A172 (cell line): ENCODE measurements around the gene MSS51. TPM values are rescaled to one million over a fixed set of nuclear protein-coding genes. Genes with fewer than 3 reads are reported as not detected.

Source experiments
- DNase-seq: peaks from one replicate; pipeline ENCODE4 v3.0.0-alpha.2; 2015; ENCODE audit warnings: low spot score
- total RNA-seq: library from RNA; depleted of rRNA; stranded (reverse); fragments of >200 nt; shearing (Covaris generic); gene quantifications from 2 replicates; pipeline ENCODE4 v1.2.3, GENCODE V29; 2014; rRNA removed

The MSS51 gene
- total RNA-seq = 0.07 and 0.60 TPM in 2 replicates

DNA sequence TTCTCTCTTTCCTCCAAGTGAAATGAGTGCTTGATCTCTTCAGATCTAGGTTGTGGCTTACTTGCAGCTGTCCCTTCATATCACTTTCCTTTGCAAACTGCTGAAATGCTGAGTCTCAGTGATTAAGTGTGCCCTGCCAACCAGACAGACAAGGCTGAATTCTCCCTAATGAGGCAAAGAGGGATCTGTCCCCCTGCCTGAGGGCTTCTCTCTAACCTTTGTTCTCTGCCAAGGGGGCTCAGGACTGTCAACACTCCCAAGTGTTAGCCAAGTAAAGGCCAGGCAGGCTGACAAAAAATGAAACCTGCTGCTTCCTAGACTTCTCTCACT is at the start of gene MSS51:
TSS of gene MSS51 (minus strand) at position 24 of the 330 bp plus-strand sequence. CDS start 5,277 bp downstream, outside the sequence.
- DNase-seq = no peak

DNA sequence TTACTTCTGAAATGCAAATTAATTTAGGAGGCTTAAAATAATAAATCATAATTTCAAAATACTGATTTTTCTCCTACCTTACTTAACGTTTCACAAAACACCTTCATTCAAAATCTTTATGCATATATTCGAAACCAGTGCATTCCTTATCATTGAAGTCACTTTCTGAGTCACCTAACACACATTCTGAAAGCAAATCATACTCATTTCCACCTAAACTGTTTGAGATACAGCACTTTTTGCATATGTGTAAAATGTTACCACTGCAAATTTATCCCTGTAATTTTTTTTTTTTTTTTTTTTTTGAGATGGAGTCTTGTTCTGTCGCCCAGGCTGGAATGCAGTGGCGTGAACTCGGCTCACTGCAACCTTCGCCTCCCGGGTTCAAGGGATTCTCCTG is 46.8 kb upstream of the MSS51 start:
- DNase-seq = peak; percentile 61

DNA sequence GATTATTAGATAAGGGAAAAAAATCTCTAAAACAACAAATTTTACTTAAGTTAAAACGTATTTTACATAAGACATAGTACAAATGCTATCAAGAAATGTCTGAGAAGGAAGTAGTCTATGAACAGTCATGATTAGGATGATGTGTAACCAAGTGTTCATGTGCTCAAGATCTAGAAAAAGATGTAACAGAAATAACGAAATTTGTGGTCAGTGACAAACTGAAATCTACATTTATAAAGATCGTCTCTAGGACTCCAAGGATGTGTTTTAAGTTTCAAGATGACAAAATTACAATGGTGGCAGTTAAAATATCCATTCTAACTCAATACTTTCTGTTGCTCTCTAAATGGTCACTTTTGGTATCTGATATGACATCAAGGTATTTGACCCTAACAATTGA is 45.3 kb upstream of the MSS51 start:
- DNase-seq = no peak

DNA sequence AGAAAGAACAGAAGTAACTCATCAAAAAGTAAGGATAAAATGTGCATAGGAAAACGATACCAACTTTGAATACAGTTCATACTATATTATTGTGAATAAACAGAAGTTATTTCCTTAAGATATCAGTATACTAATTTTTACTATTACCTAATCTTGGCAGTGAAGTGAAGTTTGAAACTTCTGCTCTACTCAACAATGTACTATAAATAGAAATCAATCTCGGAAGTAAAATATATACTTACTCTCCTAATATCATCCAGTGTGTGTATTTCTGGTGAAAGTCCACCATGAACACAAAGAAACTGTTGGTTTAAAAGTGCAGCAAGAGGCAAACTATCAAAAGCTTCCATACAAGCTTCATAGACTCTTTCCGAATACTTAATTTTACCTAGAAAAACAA is 37.9 kb upstream of the MSS51 start:
- DNase-seq = no peak

DNA sequence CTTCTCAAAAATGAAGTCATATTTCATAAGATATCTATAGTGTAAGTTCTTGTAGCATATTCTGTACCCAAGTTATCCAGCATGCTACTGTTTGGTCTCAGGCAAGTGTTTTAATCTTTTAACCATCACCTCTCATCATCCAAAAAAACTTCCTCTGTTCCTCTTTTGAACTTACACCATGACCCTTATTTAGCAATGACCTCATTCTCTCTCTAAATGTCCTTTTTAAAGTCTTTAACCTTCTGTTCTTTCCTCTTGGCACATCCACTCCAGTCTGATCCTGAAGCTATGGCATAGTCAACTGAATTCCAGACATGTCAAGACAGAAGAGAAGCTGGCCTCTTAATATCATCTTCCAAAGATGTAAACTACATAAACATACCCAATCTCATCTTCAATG is 36.2 kb upstream of the MSS51 start:
- DNase-seq = no peak

DNA sequence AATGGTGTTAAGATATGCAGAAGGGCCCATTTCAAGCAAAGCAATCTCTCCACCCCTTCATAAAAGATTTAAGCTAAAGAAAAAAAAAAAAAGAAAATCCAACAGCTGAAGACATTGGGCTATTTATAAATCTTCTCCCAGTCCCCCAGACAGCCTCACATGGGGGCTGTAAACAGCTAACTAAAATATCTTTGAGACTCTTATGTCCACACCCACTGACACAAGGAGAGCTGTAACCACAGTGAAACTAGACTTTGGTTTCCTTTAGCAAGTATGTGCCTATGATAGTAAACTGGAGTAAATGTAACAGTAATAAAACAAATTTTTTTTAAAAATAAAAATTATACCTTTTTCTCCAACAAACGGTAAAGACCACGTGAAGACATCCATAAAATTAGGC is 33.8 kb upstream of the MSS51 start:
- no peak for DNase-seq

DNA sequence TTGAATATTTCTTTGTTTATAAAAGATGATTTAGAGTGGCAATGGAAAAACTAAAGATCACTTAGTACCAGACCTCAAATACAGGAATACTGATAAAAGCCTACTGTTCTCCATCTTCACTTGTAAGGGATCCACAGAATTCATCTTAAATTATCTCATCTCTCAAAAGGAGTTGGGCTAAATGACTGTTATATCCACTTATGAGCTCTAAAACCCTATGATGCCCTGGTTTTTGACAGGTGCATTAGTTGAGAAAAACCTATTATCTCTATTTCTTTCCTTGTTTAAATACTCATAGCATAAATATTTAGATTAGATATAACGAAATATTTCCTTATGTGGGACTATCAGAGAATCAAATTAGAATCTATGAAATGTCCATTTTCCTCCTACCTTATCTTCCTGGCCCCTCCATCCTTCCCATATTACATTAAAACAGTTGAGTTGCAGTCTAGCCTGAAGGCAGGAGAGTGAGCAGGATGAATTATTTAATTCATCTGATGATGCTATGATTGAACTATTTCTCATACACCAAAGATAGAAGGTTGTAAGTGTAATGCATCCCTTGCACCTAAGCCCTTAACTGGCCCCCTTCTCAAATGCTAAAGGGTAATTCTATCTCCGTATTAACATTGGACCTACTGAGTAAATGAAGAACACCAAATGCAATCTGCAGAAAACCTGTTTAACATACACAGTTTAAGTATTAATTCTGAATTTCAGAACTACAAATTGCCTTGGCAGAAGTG is 32.8 kb upstream of the MSS51 start:
- DNase-seq = no peak

DNA sequence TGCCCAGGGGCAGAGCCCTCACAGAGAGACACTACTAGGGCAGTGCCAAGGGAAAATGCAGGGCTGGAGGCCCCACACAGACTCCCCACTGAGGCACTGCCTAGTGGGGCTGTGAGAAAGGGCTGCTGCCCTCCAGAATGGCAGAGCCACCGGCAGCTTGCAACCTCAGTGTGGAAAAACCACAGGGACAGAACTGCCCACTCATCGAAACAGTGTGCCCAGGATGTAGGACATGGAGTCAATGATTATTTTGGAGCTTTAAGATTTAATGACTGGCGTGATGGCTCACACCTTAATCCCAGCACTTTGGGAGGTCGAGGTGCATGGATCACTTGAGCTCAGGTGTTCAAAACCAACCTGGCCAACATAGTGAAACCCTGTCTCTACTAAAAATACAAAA is 27.5 kb upstream of the MSS51 start:
- DNase-seq = no peak

DNA sequence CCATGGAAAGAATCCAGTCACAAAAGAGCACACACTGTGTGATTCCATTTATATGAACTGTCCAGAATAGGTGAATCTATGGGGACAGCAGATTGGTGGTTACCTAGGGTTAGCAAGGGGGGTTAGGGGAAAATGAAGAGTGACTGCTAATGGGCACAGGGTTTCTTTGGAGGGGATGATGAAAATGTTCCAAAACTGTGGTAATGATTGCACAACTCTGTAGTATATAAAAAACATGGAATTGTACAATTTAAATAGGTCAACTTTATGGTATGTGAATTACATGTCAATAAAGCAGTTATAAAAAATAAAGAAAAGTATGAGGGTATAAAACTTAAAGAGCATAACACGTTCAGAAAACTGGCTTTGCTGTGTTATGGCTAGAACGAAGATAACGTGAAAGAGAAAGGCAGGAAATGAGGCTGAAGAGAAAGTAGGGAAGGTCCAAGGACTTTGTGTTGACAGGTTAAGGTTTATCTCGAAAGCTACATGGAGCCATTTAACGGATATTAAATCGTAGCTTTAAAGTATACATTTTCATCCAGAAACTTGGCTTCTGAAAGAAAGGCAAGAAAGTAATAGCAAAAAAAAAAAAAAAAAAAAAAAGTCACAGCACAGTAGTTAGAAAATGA is 26.4 kb upstream of the MSS51 start:
- DNase-seq = no peak

DNA sequence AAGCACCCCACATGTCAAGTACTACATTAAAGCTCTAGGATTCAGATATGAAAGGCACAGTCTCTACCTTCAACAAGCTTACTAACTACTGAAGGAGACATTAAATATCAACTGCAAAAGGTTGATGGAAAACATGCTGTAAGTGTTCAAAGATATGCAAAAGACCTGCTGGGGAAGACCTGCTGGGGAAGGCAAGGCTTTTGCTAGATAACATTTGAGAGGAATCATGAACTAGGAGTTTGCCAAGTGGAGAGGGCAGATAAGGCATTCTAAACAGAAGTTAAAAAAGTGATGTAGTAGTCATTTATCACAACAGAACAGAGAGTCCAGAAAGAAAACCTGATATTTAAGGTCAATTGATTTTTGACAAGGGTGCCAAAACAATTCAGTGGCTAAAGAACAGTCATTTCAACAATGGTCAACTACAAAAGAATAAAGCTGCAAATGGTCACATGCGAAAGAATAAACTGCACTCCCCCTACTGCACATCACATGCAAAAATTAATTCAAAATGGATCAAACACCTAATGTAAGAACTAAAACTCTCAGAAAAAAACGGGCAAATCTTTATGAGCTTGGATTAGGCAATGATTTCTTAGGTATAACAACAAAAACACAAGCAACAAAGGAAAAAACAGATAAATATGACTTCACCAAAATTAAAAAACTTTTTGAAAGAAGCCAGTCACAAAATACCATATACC is 23.0 kb upstream of the MSS51 start:
- no peak for DNase-seq

DNA sequence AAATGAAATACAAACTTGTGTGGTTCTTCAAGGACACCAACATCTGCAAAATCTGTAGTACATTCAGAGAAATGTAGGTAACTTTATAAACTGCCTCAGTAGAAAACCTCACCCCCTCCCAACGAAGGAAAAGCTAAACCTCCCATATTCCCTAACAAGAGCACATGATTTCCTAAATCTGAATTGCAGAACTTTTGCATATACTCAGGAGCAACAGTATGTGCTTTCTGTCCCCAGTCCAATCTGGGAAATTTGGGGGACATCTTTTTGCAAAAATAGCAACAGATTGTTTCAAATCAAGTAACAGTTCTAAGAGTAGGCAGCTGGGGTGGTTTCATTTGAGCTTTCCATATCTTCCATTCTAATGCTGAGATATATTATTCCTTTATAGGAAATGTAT is 15.8 kb upstream of the MSS51 start:
- no peak for DNase-seq

DNA sequence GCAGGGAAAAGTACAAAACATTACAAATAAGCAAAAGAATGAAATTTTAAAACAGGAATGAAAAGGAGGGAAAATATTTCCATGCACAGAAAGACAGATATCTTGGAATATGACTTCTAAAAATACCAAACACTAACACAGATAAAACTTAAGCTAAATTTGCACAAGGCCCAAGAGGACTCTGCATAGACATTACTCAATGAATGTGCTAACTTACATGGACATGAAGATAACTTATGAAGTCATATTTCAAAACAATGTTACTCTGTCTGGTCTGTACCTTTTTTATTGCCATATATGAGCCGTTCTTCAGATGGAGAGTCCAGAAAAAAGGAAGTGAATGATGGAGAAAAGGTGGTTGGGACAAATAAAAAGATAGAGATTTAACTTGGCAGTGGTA is 15.0 kb upstream of the MSS51 start:
- no peak for DNase-seq

DNA sequence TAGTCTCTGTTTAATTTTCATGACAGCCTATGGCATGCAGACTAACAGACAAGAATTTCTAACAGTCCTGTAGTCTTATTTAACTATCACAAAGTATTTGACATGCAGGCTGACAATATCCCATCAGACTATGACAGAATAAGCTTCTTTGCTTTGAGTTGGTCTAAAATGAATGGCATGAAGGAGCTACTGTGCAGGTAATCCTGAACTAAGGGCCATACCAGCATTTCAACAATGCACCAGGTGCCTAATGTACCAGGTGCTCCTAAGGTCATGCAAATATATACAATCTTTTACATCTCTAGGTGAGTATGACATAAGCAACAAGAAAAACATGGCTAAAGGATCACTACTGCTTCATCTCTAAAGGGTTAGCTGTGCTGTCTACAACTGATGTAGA is 13.6 kb upstream of the MSS51 start:
- DNase-seq = no peak

DNA sequence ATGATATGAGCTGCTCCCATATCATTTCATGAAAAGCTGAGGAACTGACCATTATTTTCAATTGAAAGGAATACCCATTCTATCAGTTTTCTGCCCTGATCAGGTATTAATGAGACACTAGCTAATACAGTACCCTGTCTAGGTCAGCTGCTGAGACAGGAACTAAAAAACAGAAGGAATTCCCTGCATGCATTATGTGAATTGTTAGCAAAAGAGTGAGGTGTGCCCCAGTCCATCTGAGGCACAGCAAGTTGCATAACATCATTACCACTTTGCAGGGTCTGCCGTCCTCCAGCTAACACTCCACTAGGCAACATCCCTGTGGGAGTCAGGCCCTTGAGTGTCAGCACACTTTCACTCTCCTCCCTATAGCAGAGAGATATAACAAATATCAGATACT is 11.1 kb upstream of the MSS51 start:
- DNase-seq = no peak

DNA sequence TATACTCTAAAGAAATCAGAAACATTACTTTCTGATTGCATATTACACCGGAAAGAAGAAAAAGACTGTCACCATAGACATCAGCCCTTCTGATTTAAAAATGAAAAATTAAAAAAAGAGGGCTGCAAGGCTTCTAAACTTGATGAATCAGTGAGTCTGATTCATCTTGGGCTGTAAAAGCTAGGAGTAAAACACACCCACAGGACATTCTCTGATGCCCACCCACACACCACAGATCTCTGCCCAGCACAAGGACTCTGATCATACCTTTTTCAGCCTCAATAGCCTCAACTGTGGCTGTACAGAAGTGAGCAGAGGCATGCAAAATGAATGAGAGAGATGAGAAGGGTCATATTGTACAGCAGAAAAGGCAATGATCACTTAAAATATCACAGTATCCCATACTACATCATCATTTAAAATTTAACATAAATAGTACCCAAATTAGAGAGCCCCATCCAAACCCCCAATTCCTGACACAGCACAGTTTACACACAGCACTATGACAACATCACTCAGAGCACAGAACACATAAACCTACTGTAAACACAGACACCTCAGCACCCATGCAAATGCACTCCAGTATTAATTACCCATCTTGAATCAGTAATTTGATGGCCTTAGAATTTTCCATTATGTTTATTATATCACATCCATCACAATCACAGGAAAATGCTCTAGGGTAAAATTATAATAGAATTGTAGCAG is 6.4 kb upstream of the MSS51 start:
- DNase-seq = peak; percentile 23

DNA sequence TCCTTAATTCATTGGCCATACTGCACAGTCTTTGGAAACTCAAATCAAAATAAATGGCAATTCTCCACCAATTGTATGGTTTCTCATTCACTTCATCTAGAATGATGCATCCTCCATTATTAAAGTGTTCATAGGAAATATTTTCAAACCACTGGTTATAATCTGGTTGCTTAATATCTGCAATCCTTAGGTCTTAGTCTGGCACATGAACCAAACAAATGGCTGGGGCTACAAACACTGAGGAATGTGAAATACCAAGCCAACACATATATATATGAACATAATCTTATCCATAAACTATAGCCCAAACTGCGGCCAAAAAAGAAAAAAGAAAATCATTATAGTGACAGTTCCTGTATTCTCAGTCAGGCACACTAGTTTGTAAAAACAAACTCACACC is 5.7 kb upstream of the MSS51 start:
- DNase-seq = no peak

DNA sequence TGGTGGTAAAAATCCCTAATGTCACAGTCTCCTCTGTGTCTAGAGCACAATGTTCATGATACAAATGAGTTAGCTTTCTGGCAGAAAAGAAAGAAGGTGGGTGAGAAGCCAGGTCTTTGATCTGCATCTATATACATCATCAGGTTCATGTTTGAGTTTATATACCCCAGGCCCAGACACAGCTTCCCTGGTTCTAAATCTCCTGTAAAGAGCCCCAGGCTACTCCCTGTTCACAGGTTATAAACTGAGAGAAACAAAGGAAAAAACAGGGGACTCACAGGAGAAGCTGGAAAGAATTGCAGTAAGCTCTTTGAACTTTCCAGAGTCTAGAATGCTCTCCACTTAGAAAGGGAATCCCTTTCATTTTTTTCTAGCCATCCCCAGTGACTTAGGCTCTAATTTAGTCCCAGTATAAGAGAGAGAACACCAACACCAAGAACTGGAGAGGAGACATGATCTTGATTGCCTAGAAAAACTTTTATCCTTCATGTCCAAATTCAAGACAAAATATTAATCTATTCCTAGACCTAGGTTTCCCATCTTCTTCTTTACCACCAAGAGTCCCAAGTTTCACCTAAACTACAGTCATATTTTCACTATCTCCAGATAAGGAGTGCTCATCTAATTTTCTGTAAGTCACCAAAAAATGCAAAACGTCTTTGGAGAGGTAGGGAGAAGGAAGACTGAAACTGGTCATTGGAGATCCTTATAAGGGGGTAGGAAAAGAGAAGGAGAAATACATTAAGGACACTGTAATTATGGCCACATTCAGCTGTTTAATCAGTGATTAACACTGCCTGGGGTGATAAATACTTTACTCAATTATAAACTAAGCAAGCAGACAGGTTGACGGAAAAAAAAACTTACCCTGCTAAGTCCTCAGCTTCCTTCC is 469 bp downstream of the MSS51 start:
- DNase-seq = no peak

DNA sequence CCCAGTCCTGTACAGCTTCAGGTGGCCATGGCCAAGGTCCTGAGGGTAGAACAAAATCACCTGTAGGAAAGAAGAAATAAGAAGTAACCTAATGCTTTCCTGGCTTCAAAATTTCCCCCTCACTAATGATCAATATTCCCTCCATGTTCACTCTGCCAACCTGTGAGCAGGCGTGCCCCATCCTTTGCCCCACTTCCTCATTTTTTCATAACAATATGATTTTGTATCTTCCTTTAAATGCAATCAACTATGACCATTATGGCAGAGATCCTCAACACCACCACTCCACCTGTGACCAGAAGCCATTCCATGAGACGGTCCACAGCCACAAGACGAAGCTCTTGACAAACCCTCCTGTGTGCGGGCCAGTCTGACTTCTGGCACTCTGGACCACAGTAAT is 7.0 kb downstream of the MSS51 start:
- no peak for DNase-seq

DNA sequence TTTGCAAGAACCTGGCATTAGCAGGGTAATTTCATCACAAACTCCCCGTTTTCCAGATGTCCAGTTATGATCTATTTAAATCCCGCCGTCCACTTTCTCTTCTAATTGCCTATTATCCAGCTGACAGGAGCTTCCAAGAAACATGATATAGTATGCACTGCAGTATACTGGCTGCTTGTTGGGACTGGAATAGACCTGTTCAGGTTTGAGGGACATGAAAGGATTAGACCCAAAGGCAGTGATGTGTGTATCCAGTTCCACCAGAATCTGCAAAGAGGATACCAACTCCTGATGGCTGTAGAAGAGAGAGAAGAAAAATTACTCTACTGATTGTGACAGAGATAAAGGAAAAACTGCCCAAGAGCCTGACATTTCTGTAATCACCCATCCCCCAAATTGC is 8.9 kb downstream of the MSS51 start:
- no peak for DNase-seq

DNA sequence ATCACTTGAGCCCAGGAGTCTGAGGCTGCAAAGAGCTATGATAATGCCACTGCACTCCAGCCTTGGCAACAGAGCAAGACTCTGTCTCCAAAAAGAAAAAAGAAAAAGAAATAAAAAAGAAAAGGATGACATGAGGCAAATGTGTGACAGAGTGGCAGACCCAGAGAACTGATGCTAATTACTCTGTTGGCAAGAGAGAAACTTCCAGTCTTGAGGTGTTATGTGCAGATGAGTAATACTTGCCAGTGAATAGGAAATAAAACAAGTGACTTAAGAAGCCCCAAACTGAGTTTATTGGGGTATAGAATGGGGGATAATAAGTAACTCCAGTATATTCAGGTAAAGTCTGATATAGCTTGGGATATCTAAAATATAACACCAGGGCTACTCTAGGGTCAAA is 10.1 kb downstream of the MSS51 start:
- no peak for DNase-seq

DNA sequence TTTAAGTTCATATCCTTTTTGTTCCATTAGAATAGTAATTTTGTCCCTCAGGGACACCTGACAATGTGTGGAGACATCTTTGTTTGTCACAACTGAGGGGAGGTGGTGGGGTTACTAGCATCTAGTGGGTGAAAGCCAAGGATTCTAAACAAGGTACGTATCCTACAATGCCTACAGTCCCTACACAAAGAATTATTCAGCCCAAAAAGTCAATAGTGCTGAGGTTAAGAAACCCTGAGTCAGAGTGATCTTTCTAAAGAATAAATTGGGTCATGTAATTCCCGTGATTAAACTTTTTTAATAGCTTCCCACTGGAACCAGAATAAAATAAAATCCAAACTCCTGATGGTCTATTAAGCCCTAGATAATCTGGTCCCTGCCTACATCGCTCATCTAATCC is 16.8 kb downstream of the MSS51 start:
- no peak for DNase-seq
